ENCODE measurements around the gene TRAF3.
"Not testable (repeated sequence)": the region's sequence is repeated elsewhere in the genome, so short reads cannot be mapped to it uniquely, and the experiment has no call there.

Gene TRAF3

GRCh38 chr14:102848830-102849525 lies 71.7 kb downstream of the TRAF3 start:
- Histone ChIP-seq H3K36me3 (ENCODE audit: control insufficient read depth, low read depth, low read length) (no peaks in the 10 kb centered on the region), H3K9me3 (ENCODE audit: control insufficient read depth, low read depth, low read length) (no peaks in the 10 kb centered on the region), H3K4me1 (ENCODE audit: control insufficient read depth, low read depth, low read length) (no peaks in the 10 kb centered on the region), H3K9ac (ENCODE audit: low read length) (no peak overlapping the region), H3K4me3 (ENCODE audit: low read length) (no peak overlapping the region), H3K27me3 (ENCODE audit: control insufficient read depth, insufficient read depth, low read length) (no peaks in the 10 kb centered on the region), H3K27ac (ENCODE audit: low read length) (no peak overlapping the region)

DNA sequence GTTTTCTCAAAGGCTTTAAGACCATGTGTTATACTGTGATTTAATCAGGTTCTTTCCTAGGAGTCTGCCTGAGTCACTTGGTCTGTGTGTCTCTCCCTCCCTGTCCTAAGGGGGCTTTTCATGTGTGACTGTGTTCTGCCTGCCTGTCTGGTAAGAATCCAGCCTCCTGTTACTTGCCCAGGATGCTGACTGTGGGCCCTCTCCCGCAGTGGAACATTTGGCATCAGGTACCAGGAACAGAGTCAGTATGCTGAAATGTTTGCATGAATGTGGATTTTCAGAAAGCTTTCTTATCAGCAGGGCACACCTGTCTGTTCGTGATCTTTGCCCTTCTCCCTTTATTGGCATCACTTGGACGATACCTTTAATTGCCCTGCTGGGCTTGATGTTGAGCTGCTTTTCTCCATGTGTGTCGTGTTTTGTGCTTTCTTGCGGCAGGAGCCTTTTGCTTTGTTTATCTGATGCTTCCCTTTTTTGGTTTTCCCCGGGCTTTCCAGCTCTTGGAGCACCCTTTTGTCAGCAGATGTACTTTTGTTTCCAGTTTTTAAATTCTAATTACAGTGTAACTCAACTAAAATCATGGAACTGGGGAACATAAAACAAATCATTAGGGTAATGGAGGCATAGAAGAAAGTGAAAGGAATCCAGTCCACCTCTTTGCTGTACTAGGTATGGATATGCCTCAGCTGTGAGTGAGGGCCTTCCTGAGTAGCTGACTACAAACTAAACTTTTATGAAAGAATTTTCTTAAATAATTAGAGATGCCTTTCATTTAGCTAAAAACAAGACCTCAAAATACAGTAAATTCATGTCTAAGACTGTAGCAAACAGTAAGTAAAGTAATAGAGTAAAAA lies 72.5 kb downstream of the TRAF3 start:
- H3K4me1 ChIP-seq (ENCODE audit: control insufficient read depth, low read depth, low read length), result no peaks in the 10 kb centered on the region
- no peak overlapping the region for H3K27ac ChIP-seq (ENCODE audit: low read length)
- no peak overlapping the region for H3K4me3 ChIP-seq (ENCODE audit: low read length)
- H3K9ac ChIP-seq (ENCODE audit: low read length), result no peak overlapping the region
- H3K36me3 ChIP-seq (ENCODE audit: control insufficient read depth, low read depth, low read length), result no peaks in the 10 kb centered on the region
- no peaks in the 10 kb centered on the region for H3K9me3 ChIP-seq (ENCODE audit: control insufficient read depth, low read depth, low read length)
- no peaks in the 10 kb centered on the region for H3K27me3 ChIP-seq (ENCODE audit: control insufficient read depth, insufficient read depth, low read length)

GRCh38 chr14:102853648-102854047 lies 76.4 kb downstream of the TRAF3 start:
- H3K9ac ChIP-seq (ENCODE audit: low read length), result no peak overlapping the region
- no peaks in the 10 kb centered on the region for H3K36me3 ChIP-seq (ENCODE audit: control insufficient read depth, low read depth, low read length)

GRCh38 chr14:102854091-102854703 lies 76.9 kb downstream of the TRAF3 start:
- no peak overlapping the region for H3K9ac ChIP-seq (ENCODE audit: low read length)
- no peaks in the 10 kb centered on the region for H3K4me1 ChIP-seq (ENCODE audit: control insufficient read depth, low read depth, low read length)
- peaks cover 14% of the 10 kb centered on the region for H3K9me3 ChIP-seq (ENCODE audit: control insufficient read depth, low read depth, low read length)
- H3K27ac ChIP-seq (ENCODE audit: low read length), result no peak overlapping the region
- H3K36me3 ChIP-seq (ENCODE audit: control insufficient read depth, low read depth, low read length), result no peaks in the 10 kb centered on the region
- no peak overlapping the region for H3K4me3 ChIP-seq (ENCODE audit: low read length)
- no peaks in the 10 kb centered on the region for H3K27me3 ChIP-seq (ENCODE audit: control insufficient read depth, insufficient read depth, low read length)

More at GRCh38 chr14:102853648-102854047, 76.4 kb downstream of the TRAF3 start:
- Histone ChIP-seq H3K4me3 (ENCODE audit: low read length) (no peak overlapping the region), H3K27me3 (ENCODE audit: control insufficient read depth, insufficient read depth, low read length) (no peaks in the 10 kb centered on the region), H3K9me3 (ENCODE audit: control insufficient read depth, low read depth, low read length) (peaks cover 8% of the 10 kb centered on the region), H3K27ac (ENCODE audit: low read length) (no peak overlapping the region), H3K4me1 (ENCODE audit: control insufficient read depth, low read depth, low read length) (no peaks in the 10 kb centered on the region)

DNA sequence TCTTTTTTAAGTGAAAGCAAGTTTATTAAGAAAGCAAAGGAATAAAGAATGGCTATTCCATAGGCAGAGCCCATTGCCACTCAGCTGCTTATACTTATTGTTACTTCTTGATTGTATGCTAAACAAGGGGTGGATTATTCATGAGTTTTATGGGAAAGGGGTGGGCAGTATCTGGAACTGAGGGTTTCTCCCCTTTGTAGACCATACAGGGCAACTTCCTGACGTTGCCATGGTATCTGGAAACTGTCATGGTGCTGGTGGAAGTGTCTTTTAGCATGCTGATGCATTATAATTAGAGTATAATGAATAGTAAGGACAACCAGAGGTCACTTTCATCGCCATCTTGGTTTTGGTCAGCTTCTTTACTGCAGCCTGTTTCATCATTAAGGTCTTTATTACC lies 78.9 kb downstream of the TRAF3 start:
- no peak overlapping the region for H3K4me3 ChIP-seq (ENCODE audit: low read length)
- no peaks in the 10 kb centered on the region for H3K36me3 ChIP-seq (ENCODE audit: control insufficient read depth, low read depth, low read length)
- no peak overlapping the region for H3K27ac ChIP-seq (ENCODE audit: low read length)
- H3K9me3 ChIP-seq (ENCODE audit: control insufficient read depth, low read depth, low read length), result peaks cover 16% of the 10 kb centered on the region
- no peaks in the 10 kb centered on the region for H3K4me1 ChIP-seq (ENCODE audit: control insufficient read depth, low read depth, low read length)
- H3K27me3 ChIP-seq (ENCODE audit: control insufficient read depth, insufficient read depth, low read length), result no peaks in the 10 kb centered on the region
- no peak overlapping the region for H3K9ac ChIP-seq (ENCODE audit: low read length)

- peaks cover 16% of the 10 kb centered on the region for H3K9me3 ChIP-seq (ENCODE audit: control insufficient read depth, low read depth, low read length)
- no peaks in the 10 kb centered on the region for H3K4me1 ChIP-seq (ENCODE audit: control insufficient read depth, low read depth, low read length)
- H3K4me3 ChIP-seq (ENCODE audit: low read length), result no peak overlapping the region
- H3K9ac ChIP-seq (ENCODE audit: low read length), result no peak overlapping the region
- H3K36me3 ChIP-seq (ENCODE audit: control insufficient read depth, low read depth, low read length), result no peaks in the 10 kb centered on the region
- H3K27me3 ChIP-seq (ENCODE audit: control insufficient read depth, insufficient read depth, low read length), result no peaks in the 10 kb centered on the region
- H3K27ac ChIP-seq (ENCODE audit: low read length), result no peak overlapping the region
Observed at GRCh38 chr14:102857444-102857843, 80.2 kb downstream of the TRAF3 start.

GRCh38 chr14:102859911-102860310 lies 82.7 kb downstream of the TRAF3 start:
- Histone ChIP-seq H3K27ac (ENCODE audit: low read length) (no peak overlapping the region), H3K9ac (ENCODE audit: low read length) (no peak overlapping the region), H3K27me3 (ENCODE audit: control insufficient read depth, insufficient read depth, low read length) (no peaks in the 10 kb centered on the region), H3K9me3 (ENCODE audit: control insufficient read depth, low read depth, low read length) (peaks cover 16% of the 10 kb centered on the region), H3K4me1 (ENCODE audit: control insufficient read depth, low read depth, low read length) (no peaks in the 10 kb centered on the region), H3K36me3 (ENCODE audit: control insufficient read depth, low read depth, low read length) (no peaks in the 10 kb centered on the region), H3K4me3 (ENCODE audit: low read length) (no peak overlapping the region)

DNA sequence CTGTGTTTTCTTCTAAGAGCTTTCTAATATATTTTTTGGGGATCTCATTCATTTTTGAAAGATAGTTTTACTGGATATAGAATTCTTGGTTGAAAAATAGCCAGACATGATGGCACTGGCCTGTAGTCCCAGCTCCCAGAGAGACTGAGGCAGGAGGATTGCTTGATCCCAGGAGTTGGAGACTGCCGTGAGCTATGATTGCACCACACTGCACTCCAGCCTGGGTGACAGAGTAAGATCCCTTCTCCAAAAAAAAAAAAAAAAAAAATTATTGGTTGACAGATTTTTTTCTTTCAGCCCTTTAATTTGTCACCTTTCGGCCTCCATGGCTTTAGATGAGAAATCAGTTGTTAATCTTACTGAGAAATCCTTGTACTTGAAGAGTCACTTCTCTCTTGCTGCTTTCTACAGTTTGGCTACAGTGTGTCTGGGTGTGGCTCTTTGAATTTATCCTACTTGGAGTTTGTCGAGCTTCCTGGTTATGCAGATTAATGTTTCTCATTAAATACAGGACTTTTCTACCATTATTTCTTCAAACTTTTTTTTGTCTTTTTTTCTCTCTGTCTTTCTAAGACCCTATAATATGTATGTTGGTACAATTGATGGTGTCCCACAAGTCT lies 85.0 kb downstream of the TRAF3 start:
- Histone ChIP-seq H3K4me1 (ENCODE audit: control insufficient read depth, low read depth, low read length) (no peaks in the 10 kb centered on the region), H3K4me3 (ENCODE audit: low read length) (no peak overlapping the region), H3K27ac (ENCODE audit: low read length) (no peak overlapping the region), H3K9me3 (ENCODE audit: control insufficient read depth, low read depth, low read length) (peaks cover 13% of the 10 kb centered on the region), H3K9ac (ENCODE audit: low read length) (no peak overlapping the region), H3K36me3 (ENCODE audit: control insufficient read depth, low read depth, low read length) (no peaks in the 10 kb centered on the region), H3K27me3 (ENCODE audit: control insufficient read depth, insufficient read depth, low read length) (no peaks in the 10 kb centered on the region)

- Histone ChIP-seq H3K27ac (ENCODE audit: low read length) (no peak overlapping the region), H3K4me1 (ENCODE audit: control insufficient read depth, low read depth, low read length) (no peaks in the 10 kb centered on the region), H3K27me3 (ENCODE audit: control insufficient read depth, insufficient read depth, low read length) (no peaks in the 10 kb centered on the region), H3K36me3 (ENCODE audit: control insufficient read depth, low read depth, low read length) (no peaks in the 10 kb centered on the region), H3K9me3 (ENCODE audit: control insufficient read depth, low read depth, low read length) (peaks cover 9% of the 10 kb centered on the region), H3K4me3 (ENCODE audit: low read length) (no peak overlapping the region), H3K9ac (ENCODE audit: low read length) (no peak overlapping the region)
Observed at GRCh38 chr14:102863381-102863780, 86.1 kb downstream of the TRAF3 start.

- not testable (repeated sequence) for H3K36me3 ChIP-seq (ENCODE audit: control insufficient read depth, low read depth, low read length); H3K4me3 ChIP-seq (ENCODE audit: low read length); H3K9ac ChIP-seq (ENCODE audit: low read length); H3K27ac ChIP-seq (ENCODE audit: low read length); H3K4me1 ChIP-seq (ENCODE audit: control insufficient read depth, low read depth, low read length); H3K9me3 ChIP-seq (ENCODE audit: control insufficient read depth, low read depth, low read length); H3K27me3 ChIP-seq (ENCODE audit: control insufficient read depth, insufficient read depth, low read length)
Observed at GRCh38 chr14:102865916-102866315, 88.7 kb downstream of the TRAF3 start.

GRCh38 chr14:102866982-102867761 lies 89.9 kb downstream of the TRAF3 start:
- H3K27me3 ChIP-seq (ENCODE audit: control insufficient read depth, insufficient read depth, low read length), result no peaks in the 10 kb centered on the region
- no peak overlapping the region for H3K9ac ChIP-seq (ENCODE audit: low read length)
- no peaks in the 10 kb centered on the region for H3K4me1 ChIP-seq (ENCODE audit: control insufficient read depth, low read depth, low read length)
- no peaks in the 10 kb centered on the region for H3K9me3 ChIP-seq (ENCODE audit: control insufficient read depth, low read depth, low read length)
- no peaks in the 10 kb centered on the region for H3K36me3 ChIP-seq (ENCODE audit: control insufficient read depth, low read depth, low read length)
- no peak overlapping the region for H3K4me3 ChIP-seq (ENCODE audit: low read length)
- H3K27ac ChIP-seq (ENCODE audit: low read length), result no peak overlapping the region

All from iPS-18a (cell line).